Measurements from ENCODE around the gene FCHSD1. TPM values are rescaled to one million over a fixed set of nuclear protein-coding genes. Genes with fewer than 3 reads are reported as not detected.

The FCHSD1 gene
- total and polyA plus RNA-seq, 2 donors (not counting 1 experiment from before 2014, with no cell fraction given): 123 to 193 TPM

- no peak overlapping the region for H3K4me2 ChIP-seq (replicated peaks; ENCODE audit: low read depth, low read length, poor library complexity, severe bottlenecking)
- H3K36me3 ChIP-seq (replicated peaks in 1 of 2; ENCODE audit: control extremely low read depth in 1 of 2, control insufficient read depth in 1 of 2, extremely low read depth in 1 of 2, insufficient read depth in 2 of 2, low read length in 1 of 2): peaks cover 4 to 11% of the 10 kb centered on the region in 2 experiments
- H3K79me2 ChIP-seq (ENCODE audit: control insufficient read depth, insufficient read depth, low read length): peaks cover 89% of the 10 kb centered on the region
- no peak overlapping the region for H2AFZ ChIP-seq (ENCODE audit: insufficient read depth, low read depth, low read length, poor library complexity, severe bottlenecking)
- no peak overlapping the region for H3K9ac ChIP-seq (ENCODE audit: low read length)
- CTCF ChIA-PET: interaction anchor here (1.0 to 5.6 kb wide), 6 partner anchors 9 to 362 kb away, joined by 3 to 50 read pairs (median 4); partner anchors contain the start of genes DIAPH1, HDAC3 and RELL2
- Mint-ChIP-seq H3K27me3 (no peaks in the 10 kb centered on the region), H3K27ac (no peak overlapping the region), H3K9me3 (ENCODE audit: insufficient read depth) (no peaks in the 10 kb centered on the region), H3K4me1 (peaks cover 61% of the 10 kb centered on the region), H3K4me3 (peak overlapping the region; percentile 12)
- TF ChIP-seq EZH2 (IDR thresholded peaks at IDR 0.05; ENCODE audit: borderline replicate concordance, insufficient read depth, low read depth, low read length, poor library complexity, severe bottlenecking): no peak
- no peak for TF ChIP-seq CTCF (IDR thresholded peaks at IDR 0.05)
- peaks cover 0 to 6% (median 0%) of the 10 kb centered on the region in 3 donors for H3K9me3 ChIP-seq (ENCODE audit: control extremely low read depth in 1 of 3, control insufficient read depth in 2 of 3, insufficient read depth in 1 of 3, low read length in 2 of 3)
- no peak for DNase-seq
- intact Hi-C loops (cut with micrococcal nuclease): no loop called here
- H3K4me1 ChIP-seq (ENCODE audit: control insufficient read depth in 2 of 2, insufficient read depth in 2 of 2, low read length in 2 of 2): peaks cover 23 to 40% of the 10 kb centered on the region in 2 donors
- peaks cover 31% of the 10 kb centered on the region for H4K20me1 ChIP-seq (ENCODE audit: control insufficient read depth, insufficient read depth, low read length, poor library complexity, severe bottlenecking)
- no peak overlapping the region for H3K4me3 ChIP-seq (ENCODE audit: control extremely low read depth in 1 of 5, extremely low read depth in 1 of 5, insufficient read depth in 1 of 5, low read depth in 2 of 5, low read length in 4 of 5)
- peak overlapping the region in 1 of 2 donors; percentile 61 for H3K27ac ChIP-seq (ENCODE audit: low read length in 2 of 2)
- WGBS (ENCODE audit: insufficient coverage): no CpG with 5 or more reads among the region's 3 CpGs
- POLR2A ChIA-PET: interaction anchor here (0.6 to 0.7 kb wide), 3 partner anchors 19 to 1911 kb away, joined by 3 to 6 read pairs (median 3); no protein-coding TSS in a partner anchor
- no peaks in the 10 kb centered on the region for H3K27me3 ChIP-seq (replicated peaks in 1 of 4; ENCODE audit: control extremely low read depth in 1 of 4, control insufficient read depth in 3 of 4, insufficient read depth in 4 of 4, low read length in 3 of 4)
- ATAC-seq (ENCODE audit: low read depth): no peak
Observed at GRCh38 chr5:141598391-141599345, 52.5 kb downstream of the FCHSD1 start.

Data from B cell (primary cell).